Fibroblast of pulmonary artery (primary cell): Measurements from ENCODE around the gene ZSCAN12.

Source experiments
- DNase-seq: peaks from one replicate; pipeline ENCODE4 v3.0.0-alpha.2; 2010; ENCODE audit warnings: low read depth
- H3K4me3 ChIP-seq: replicated peaks from 2 replicates; pipeline ENCODE4 v1.5.1; 2011; ENCODE audit warnings: low read depth, mild to moderate bottlenecking, control low read depth, low read length, moderate library complexity
- CTCF ChIP-seq: IDR thresholded peaks from 2 replicates; pipeline ENCODE4 v1.5.1; 2011; ENCODE audit warnings: mild to moderate bottlenecking, control low read depth, low read length, inconsistent platforms; ENCODE audit errors: missing control alignments

The ZSCAN12 gene

DNA sequence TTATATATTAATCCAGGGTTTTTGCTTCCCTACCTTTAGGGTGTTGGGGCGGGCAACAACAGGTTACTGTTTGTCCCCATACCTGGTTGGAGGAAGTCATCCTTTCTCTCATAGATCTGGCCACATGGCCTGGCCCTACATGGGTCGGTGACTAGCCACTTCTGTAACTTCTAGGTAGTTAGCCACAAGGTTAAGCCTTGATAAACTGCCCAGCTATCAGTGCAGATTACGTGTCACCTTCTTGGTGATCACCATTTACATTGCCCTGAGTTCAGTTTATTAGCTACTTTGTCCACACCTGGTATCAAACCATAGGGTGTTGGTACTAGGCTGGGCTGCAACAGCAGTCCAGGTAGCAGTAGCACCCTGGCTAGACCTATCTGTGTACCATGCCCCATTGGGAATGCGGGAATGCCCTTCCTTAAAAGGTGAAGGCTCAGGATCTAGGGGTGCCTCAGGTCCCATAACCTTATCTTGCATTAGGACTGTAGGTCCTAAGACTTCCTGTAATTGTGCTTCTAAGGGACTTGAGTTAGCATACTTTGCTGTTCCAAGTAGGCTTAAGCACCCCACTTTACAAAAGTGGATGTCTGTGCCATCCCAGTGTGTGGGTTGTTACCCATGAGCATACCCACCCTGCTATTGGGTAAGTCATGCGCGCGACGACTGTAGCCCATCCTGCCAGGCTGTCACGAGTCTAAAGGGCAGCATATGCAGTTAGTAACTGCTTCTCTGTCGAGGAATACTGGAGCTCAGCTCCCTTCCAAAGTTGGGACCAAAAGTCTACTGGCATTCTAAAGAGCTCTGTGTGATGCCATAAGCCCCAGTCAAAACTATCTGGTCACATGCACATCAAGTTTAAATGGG lies 44.6 kb downstream of the ZSCAN12 start:
- TF ChIP-seq CTCF: no peak
- no peak for DNase-seq
- peak overlapping the region; percentile 71 for H3K4me3 ChIP-seq

GRCh38 chr6:28353981-28354676 lies 45.4 kb downstream of the ZSCAN12 start:
- no peak for TF ChIP-seq CTCF
- H3K4me3 ChIP-seq: peak overlapping the region; percentile 18
- DNase-seq: peak; percentile 83

DNA sequence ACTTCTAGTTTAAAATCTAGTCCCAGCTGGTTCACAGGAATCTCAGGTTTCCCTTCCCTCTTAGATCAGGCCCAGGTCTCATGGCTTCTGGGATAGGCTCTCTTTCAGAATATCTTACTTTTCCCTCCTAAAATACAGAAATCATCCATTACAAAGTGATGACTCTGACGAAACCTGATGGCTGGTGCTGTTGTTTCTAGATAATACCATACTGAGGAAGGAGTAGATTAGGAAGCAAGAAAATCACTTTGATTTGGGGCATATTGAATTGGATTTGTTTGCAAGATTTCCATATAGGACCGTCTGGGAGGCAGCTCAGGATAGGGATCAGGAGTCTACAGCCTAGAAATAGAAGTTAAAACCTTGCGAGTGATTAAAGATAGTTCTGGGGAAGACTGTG lies 46.2 kb downstream of the ZSCAN12 start:
- TF ChIP-seq CTCF: no peak
- DNase-seq: no peak
- H3K4me3 ChIP-seq: peak overlapping the region; percentile 18

DNA sequence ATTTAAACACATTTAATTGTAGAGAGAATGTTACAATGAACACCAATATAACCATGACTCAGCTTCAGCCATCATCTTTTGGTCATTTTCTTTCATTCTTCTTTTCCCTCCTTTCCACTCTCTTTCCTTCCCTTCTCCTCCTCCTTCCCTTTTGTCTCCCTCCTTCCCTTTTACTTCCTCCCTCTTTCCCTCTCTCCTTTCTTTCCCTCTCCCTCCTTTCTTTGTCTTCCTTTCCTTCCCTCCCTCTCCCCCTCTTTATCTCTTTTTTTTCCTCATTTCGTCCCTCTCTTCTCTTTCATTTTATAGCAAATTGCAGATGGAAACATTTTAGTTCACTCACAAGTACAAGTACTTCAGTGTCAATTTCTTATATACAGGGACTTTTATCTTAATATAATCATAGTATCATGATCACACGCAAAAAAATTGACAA lies 48.0 kb downstream of the ZSCAN12 start:
- no peak for DNase-seq
- TF ChIP-seq CTCF: no peak
- H3K4me3 ChIP-seq: peak overlapping the region; percentile 15

DNA sequence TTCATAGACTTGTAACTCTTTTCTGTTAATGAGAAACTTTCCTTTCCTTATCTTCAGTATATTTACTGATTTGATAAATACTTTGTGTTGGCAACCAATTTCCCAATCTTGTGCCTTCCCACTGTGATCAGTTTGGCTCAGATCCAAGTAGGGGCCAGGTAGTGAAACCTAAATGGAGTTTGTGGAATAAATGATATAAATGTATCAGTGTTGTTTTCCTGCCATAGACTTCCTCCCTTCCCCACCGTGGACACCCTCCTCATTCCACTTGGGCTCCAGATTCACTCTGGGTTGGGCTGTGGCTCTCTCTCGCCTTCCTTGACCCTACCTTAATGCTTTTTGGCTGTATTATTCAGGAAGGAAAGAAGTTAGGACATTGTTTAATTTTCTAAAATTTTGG lies 48.5 kb downstream of the ZSCAN12 start:
- peak overlapping the region; percentile 88 for H3K4me3 ChIP-seq
- no peak for DNase-seq
- no peak for TF ChIP-seq CTCF

DNA sequence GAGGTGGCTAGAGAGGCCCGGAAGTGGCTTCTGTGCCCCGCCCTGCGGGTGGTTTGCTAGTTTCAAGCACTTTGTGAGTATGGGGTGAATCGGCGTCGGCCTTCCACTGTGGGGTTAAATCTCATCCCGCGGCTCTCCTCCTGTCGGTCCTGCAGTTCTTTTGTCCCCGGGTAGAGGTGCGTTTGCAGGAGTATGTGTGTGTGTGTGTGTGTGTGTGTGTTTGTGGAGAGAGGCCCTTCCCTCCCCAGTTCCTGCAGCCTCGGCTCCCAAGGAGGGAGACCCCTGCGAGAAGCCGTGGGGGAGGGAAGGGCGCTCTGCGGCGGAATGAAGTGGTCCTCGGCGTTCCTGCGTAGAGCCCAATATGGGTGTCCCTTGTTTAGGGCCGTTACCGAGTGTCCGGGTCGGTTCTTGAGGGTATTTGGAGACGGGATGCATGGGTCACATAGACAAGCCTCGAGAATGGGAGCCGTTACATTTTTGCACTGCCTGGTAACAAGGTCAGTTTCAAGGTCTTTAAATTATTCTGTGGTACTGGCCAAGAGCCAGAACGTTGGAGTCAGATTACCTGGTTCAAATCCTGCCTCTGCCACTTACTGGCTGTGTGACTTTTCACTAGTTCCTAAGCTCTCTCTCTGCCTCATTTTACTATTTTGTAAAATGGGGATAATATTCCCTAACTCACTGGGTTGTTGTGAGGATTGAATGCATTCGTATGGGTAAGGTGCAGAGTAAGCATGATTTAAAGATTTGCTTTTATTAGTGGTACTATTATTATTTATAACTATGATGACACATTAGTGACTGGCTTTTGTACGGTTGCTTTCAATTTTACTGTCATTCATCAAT lies 49.4 kb downstream of the ZSCAN12 start, which contains the start of gene ZKSCAN3:
Gene ZKSCAN3, plus strand, starts transcription at position 56 of the 846 bp plus-strand sequence. CDS start 9,640 bp downstream, outside the sequence.
- DNase-seq: peak; percentile 79
- peak within 1 kb of the TSS; percentile 88 for H3K4me3 ChIP-seq
- no peak for TF ChIP-seq CTCF
